T follicular helper cell (primary cell): ENCODE data around the gene SAP30BP.
"Not testable (repeated sequence)": the region's sequence is repeated elsewhere in the genome, so short reads cannot be mapped to it uniquely, and the experiment has no call there.

Experiments used
- DNase-seq: peaks from one replicate; pipeline ENCODE4 v3.0.0-alpha.2; 2020; ENCODE audit warnings: low read depth

The SAP30BP gene

DNA sequence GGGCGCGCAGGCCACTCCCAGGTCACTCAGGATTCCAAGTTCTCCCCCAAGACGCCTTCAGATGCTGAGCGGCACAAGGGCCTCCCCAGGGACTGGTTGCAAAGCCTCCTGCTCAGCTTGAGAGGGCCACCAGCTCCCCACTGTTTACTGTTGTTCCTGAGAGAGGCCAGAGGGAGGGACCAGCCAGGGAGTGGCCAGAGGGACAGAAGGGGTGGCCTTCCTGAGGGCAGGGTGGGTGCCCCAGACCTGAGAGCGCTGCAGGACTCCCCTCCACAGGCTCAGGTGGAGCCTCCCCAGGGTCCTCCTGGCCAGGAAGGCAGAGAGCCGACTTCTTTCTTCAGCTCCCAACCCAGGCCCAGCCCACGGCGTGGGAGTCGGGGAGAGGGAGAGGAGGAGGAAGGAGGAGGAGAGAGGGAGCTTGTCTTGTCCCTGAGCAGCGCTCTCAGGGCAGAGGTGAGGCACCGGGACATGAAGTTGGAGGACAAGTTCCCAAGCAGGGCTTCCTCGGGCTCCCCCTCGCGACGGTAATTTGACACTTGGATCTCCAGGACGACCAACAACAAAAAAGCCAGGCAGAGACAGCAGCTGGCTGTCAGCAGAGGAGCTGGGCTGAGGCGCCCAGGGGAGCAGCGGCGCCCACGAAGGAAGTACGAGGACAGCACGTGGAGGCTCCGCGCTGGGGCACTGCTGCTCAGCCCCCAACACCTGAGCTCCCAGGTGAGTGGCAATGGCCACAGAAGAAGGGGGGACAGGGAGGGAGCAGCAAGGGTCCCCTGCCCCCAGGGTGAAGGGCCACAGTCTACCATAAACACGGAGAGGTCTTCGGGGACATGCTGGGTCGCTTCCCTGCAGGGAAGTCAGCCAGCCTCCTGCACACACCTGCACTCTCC, 33.4 kb upstream of the SAP30BP start:
- DNase-seq, result peak; percentile 34

DNA sequence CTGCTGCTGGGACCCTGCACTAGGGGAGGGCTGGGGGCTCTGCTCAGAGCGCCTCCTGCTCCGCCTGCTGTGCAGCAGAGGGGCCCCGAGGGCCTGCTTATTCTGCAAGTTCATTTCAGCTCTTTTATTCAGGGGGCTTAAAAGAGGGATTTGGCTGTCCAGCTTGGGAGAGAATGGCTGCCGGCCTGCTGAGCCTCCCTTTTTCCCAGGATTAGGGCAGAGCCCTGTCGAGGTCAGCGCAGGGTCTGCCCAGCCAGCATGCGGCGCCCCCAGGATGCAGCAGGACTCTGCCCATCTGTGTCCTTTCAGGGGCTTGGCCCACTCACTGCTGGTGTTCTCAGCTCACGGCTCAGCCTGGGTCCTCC, 32.8 kb upstream of the SAP30BP start:
- DNase-seq, result no peak

DNA sequence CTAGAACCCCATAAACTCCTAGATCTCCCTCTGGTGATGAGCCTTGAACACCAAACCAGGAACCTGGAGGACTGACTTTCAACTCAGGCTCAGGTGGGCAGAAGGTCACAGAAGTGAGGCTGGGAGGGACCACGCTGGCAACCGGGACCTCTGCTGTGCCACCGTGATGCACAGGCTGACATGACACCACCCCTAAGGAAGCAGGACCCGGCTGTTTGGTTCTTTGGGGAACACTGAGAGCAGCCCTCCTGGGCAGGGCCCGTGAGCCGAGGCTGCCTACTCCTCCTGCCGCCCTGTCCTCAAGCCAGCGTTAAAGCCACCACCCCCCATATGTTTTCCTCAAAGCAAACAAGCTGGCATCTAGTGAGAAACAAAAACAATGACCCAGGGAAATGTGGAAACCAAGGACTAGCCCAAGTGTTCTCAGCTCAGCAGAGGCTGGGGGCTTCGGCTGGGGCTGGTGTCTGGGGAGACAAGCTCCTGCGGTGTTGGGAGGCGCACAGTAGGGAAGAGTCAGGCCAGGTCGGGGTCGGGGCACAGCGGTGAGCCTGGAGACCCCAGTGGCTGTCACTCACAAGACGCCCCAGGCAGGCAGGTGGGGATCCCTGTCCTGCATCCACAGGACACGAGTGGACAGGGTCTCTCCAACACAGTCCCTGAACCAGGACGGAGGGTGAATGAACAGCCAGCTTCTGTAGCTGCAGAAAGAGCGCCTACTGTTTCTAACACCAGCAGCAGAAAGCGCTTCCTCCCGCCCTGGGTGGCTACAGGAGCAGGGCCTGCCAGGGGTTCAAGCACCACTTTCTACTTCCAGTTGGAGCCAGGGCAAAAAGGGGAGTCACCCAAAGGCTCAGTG, 32.2 kb upstream of the SAP30BP start:
- no peak for DNase-seq

DNA sequence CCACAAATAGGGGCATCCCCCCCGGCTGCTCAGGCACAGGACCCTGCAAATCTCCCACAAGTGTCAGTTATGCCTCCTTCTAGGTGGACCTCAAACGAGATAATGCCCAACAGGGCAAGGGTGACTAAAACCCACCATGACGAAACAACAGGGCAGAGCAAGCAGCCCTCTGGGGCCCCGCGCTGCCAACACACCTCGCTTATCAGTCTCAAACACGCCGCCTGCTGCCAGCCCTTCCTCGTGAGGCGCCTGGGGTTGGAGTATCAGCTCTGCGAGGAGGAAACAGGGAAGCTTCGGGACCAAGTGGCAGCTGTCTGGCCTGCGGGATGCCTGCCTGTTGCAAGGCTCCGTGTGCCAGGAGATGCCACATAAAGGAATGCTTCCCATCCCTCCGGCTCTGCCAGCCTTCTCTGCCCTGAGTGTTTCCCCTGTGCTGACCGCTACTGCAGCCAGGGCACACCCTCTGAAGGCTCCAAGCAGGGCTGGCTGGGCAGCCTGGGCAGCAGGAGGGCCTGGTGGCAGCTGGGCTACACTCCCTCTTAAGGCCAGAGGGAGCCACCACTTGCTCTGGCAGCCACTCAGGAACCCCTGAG, 31.4 kb upstream of the SAP30BP start:
- no peak for DNase-seq

DNA sequence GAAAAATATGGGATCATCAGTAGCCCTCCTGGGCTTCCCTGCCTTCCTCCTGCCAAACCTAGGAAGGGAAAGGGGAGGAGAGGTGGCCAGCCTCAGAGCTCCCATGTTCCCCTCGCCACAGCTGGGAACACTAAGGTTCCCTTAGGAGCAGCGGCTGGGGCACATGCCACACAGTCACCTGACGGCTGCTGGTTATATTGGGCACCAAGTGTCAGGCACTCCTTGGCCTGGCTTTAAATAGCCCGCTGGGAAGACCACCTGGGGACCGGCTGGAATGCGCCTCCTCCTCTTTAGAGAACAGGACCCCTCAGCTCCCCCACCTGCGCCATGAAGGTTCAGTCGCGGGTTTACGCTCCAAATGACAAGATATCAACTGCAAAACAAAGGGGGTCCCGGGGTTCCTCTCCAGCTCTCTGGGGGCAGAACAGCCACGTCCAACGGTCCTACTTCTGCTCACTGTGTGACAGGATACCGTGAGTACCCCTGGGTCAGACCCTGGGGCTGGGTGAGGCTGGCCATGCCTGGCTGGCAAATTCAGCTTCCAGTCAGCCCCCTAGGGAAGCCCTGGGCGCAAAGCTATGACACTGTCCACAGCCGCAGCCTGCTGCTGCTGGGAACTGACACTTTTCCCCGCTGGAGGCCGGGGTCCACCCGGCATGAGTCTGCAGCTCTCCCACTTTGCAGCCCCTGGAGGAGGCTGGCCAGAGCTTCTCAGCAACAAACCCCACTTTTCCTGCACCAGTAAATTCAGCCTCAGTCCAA, 30.6 kb upstream of the SAP30BP start:
- no peak for DNase-seq

DNA sequence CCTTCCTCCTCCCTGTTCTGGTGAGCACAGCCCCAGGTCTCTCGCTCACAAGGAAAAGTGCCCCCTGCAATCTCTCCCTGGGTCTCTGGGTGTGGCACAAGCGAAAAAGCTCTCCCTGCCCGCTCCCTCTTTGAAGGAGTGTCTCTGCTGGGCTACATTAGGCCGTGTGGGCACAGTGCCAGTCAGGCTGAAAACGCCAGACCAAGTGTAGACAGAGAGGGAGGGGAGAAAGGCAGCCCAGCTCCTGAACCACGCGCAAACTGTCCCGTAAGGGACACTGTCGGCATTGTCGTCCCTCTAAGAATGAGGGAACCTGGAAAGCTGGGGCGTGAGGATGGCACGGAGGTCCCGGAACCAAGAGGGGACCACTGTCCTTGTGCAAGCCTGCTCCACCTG, 30.0 kb upstream of the SAP30BP start:
- no peak for DNase-seq

DNA sequence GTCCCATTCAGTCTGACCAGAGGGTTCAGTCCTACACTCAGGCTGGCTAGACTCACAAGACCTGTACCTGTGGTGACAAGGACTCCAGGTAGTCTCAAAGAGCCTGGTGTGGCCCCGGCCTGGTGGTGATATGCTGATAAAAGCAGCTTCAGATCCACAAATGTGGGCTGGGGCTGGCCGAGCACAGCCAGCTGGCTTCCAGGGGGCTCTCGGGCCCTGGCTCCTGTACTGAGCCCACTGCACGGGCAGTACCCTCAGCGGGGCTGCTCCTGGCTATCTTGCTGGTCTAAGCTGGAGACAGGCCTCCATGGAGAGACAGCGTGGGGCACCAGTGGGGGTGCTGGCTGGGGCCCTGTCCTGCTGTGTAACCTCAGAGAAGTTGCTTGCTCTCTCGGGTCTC, 29.6 kb upstream of the SAP30BP start:
- DNase-seq, result no peak

DNA sequence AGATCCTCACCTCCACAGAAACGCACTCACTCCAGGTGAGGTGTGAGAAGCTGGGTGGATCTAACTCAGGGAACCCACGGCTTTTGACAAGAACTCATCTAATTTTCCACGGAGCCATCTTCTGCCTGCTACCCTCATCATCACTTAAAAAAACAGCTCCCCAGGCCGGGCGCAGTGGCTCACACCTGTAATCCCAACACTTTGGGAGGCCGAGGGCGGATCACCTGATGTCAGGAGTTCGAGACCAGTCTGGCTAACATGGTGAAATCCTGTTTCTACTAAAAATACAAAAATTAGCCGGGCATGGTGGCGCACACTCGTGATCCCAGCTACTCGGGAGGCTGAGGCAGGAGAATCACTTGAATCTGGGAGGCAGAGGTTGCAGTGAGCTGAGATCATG, 29.1 kb upstream of the SAP30BP start:
- not testable (repeated sequence) for DNase-seq

DNA sequence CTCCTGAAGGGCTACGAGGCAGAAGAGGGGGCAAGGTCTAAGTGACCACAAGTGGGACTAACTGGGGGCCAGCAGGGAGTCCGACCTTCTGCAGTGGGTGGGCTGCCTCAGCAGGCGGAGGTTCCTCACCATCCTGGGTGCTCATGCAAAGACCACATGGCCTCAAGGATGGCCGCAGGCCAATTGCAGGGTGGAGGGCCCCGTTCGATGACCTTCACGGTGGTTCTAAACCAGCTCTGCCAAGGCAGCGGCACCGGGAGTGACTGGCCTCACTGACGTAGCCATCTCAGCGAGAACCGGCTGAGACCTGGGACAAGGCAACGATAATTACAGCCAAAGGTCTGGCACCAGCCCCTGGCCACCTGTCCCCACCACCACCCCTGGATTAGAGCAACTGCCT, 28.2 kb upstream of the SAP30BP start:
- DNase-seq, result no peak

DNA sequence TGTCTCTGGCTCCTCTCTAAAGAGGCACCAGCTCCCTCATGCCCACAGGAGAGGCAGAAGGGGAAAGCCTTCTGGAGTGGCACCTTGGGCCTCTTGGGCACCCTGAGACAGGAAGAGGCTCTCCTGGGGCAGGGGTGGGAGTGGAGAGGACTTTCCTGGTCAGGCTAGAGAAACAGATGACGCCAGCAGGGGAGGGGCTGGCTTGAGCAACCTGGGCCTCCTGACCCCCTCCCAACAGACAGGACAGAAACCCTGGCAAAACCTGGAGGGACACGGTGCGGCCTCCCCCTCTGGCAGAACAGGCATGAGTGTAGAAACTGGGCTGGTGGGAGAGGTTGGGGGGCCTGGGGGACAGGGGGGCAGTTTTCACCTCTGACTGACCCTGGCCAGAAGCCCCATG, 27.8 kb upstream of the SAP30BP start:
- DNase-seq, result no peak

DNA sequence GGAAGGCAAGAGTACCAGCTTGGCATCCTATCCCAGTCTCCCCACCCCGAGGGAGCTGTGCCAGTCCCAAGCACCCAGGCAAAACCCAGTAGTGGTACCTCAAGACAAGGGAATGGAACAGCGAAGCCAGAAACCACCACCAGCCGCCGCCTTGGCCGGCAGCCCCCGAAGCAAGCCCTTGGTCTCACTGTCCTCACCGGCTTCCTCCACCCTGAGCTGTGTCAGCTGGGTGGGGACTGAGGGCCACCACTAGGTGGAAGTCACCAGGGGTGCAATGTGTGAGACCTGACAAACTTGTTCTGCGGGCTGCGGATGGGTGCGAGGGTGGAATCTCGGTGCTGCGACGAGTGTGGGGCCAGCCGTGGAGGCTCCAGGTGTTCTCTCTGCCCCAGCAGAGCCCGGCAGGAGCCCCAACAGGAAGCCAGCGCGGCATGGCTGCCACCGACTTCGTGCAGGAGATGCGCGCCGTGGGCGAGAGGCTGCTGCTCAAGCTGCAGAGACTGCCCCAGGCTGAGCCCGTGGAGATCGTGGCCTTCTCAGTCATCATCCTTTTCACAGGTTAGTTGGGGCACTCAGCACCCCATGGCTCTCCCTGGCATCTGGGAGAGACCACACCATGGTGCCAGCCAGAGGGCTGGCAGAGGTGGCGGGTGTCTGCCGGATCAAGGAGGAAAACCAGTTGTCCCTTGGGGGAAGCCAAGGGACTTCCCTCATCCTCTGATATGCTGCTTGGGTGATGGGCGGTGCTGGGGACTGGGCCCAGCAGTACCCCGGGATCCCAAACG, 27.2 kb upstream of the SAP30BP start:
- DNase-seq, result no peak

DNA sequence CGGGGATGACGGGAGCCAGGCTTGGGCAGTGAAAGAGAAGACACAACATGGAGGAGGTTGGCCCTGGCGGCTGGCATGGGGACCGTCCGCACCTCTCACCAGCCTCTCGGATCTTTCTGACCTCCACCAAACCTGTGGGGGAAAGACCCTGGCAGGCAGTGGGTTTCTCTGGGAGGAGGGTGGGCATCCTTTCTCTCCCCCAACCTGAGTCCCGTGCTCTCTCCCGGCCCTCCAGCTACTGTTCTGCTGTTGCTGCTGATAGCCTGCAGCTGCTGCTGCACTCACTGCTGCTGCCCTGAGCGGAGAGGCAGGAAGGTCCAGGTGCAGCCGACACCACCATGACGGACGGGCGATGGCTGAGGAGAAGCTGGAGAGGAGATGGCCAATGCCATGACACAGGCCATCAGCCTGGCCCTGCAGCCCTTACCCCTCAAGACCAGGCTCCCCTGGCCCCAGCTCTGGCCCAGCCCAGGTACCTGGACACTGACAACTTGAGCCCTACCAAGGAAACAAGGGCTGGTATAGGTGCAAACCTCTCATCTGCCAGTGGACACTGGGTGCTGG, 26.5 kb upstream of the SAP30BP start:
- DNase-seq, result no peak

DNA sequence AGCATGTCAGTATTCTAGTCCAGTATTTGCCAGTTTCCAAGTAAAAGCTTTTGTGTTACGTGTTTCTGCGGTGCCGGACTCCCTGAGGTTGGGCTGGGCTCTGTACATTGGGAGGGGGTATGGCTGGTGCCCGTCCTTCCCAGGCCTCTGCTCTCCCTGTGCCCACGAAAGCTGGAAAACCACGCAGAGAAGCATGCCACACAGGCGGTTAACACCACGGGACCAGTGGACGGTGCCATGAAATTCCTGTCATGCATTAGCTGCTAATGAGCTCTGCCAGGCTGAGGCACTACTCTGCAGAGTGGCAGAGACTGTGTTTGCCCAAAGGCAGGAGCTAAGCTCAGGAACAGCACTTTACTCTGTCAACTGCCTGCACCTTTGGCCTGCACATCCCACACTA, 25.8 kb upstream of the SAP30BP start:
- DNase-seq, result no peak

DNA sequence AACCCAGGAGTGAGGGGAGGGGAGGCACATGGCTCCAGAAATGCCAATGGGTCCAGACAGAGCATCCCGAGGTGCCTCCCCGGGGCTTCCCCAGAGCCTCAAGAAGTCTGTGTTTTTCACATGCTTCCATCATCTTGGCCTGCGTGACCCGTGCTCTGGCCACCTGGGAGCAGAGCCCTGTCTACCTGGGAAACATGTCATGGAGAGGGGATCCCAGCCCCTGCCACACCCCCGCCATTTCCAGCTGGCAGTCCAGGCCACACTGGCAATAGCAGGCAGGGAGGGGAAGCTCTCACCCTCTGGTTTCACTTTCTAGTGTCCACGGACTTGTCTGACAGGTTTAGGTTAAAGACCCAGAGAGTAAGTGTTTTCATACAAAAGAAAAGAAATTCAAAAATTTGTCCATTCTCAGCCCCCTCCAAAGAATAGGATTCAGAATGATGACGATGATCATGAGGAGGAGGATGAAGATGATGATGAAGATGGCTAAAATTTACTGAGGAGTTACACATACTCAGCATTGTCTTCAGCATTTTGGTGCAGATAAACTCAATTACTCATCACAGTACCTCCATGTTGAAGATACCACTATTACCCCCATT, 24.9 kb upstream of the SAP30BP start:
- no peak for DNase-seq

DNA sequence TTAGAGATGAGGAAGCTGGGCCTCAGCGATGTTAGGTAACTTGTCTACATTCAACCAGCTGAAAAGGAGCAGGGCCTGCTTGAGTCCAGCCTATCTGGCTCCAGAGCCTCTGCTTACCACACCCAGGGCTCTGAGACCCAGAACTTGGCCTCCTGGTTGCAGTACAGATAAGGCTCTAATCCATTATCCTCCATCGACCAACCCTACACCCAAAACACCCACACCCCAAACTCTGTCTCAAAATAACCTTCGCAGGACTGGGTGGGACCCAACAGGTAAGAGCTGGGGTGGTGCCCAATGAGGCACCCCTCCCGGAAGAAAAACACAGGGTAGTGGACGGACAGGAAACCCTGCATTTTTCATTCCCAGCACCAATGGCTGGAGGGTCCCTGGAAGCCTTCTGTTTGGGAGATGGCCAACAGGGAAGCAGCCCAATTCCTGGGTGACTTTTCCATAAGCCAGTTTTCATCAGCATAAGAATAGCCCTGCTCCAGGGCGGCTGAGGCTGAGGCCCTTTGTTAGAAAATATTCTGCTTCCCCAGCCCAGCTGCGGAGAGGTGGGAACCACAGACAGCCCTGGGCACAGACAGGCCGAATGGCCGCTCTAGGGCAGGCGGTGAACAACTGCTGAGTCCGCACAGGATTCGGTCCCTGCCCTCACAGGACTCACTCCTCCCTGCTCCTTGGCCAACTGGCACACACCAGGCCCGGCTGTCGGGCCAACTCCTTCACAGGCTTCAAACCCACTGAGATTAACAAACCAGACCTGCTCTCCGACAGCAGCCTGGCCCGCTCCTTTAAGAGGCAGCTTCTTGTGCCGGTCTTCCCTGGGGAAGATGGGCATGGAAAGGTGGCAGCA, 24.1 kb upstream of the SAP30BP start:
- no peak for DNase-seq

DNA sequence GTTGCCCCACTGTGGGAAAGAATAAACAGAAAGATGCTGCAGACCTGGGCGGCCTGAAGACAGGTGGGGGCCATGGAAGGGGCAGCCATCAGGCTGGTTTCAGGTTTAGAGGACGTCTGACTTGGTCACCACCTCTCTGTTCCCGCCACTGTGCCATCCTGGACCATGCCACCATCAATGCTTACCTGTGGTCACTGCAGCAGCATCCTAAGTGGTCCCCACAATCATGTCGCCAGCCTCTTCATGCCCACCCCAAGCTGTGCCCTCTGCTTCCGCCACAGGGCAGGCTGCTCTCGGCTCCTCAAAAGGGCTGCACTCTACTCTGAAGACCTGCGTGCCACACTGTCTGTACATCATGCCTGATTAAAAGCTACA, 23.5 kb upstream of the SAP30BP start:
- DNase-seq, result no peak

DNA sequence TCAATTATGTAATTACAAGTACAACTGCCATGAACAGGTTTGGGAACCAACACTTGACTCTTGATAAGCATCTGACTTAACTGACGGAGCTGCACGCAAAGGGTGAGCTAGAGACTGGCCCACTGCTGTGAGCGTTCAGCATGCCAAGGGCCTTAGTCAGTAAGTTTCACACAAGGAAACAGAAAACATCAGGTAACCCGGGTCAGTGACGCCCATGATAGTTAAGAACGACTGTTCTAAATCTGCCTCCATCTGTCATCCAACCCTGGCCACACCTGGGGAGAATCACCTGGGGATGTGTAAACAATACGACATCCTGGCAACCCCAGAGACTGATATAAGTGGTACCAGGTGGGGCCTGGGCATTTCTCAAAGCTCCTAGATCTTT, 21.6 kb upstream of the SAP30BP start:
- no peak for DNase-seq

DNA sequence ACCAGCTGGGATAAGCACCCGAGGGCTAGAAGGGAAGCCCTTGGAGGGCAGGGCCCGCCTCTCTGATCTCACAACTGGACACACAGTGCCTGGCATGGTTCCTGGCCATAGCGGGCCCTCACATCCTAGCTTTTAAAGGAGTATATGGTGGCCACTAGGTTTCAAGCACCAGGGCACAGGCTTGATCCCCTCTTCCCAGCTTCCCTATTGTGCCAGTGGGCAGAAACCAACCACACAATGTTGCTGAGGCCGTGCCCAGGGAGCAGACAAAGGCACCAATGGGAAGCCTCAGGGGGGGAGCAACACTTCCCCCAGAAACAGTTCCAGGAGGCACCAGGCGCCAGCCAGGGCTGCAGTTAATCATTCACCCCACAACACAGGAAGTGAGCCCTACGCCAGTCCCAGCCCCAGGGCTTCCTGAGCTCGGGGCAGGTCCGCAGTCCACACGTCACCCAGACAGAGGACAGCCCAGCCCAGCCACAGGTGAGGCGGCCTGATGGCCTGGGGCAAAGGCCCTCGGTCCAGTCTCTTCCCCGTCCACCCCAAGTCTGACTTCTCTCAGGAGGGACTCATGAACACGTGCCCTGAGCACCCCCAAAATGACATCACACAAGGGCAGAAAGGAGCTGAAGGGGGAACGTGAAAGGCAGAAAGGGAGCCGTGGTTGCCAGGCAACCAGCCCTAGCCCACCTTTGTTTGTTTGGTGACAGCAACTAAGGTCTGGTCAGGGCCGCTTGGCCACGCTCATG, 21.1 kb upstream of the SAP30BP start:
- no peak for DNase-seq

DNA sequence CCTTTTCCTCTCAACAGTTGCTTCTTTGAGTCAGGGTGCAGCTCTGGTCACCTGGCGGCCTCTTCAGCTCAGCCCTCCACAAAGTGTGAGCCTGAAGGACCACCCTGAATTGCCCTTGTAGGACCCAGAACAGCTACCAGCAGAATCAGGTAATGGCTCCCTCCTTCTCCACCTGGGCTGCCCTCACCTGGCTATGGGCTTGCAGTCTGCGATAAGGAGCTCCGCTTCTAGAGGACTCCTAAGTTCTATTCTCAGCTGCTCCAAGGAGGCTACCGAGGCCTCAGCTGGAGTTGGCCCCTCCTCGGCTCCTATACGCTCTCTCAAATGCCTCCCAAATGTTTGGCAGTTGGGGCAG, 20.5 kb upstream of the SAP30BP start:
- DNase-seq, result no peak
